Fibroblast of lung (primary cell): ENCODE data around the gene KLHL10.

Source experiments
- EZH2 ChIP-seq: IDR thresholded peaks from 2 replicates; pipeline ENCODE4 v1.5.1; 2012; ENCODE audit warnings: low read length, control low read depth, mild to moderate bottlenecking; ENCODE audit errors: missing control alignments
- TF ChIP-seq, protein P1 (sequence below), 2 donors: IDR thresholded peaks in 1 of 2; conservative IDR thresholded peaks in 1 of 2; 1 replicate in 1 of 2; 2 replicates in 1 of 2; pipeline ENCODE4 v1.5.1; 2011 to 2012; ENCODE audit warnings: low read length in 2 of 2, control low read depth in 1 of 2, inconsistent platforms in 1 of 2, low read depth in 1 of 2, mild to moderate bottlenecking in 1 of 2

DNA sequence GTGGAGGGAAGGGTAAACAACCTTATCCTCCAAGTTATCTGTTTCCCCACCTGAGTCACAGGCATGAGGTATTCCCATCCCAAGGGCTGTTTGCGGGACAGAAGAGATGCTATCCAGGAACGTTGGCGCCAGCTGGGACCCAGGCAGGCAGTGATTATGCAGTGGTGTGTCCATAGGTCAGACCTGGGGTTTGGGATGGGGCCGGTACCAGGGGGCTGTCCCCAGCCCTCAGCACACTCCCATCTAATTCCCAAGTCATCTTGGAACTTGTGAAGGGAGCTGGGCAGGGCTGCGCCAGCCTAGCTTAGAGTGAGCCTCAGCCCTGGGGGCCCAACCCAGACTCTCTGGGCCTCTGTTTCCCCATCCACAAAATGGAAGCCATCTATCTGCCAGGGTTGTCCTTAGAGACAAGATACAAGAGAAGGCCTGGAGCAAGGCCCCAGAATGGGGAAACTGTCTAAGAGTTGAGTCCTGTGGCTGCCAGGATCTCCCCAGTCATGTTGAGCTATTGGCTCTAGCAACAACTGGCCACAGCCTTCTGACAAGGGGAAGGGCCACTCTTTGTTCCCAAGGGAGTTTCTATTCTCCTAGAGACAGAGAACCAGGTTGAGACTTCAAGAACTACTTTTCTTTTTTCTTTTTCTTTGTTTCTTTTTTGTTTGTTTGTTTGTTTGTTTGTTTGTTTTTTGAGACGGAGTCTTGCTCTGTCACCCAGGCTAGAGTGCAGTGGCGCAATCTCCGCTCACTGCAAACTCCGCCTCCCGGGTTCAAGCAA lies 41.3 kb upstream of the KLHL10 start:
- TF ChIP-seq, protein P1, sequence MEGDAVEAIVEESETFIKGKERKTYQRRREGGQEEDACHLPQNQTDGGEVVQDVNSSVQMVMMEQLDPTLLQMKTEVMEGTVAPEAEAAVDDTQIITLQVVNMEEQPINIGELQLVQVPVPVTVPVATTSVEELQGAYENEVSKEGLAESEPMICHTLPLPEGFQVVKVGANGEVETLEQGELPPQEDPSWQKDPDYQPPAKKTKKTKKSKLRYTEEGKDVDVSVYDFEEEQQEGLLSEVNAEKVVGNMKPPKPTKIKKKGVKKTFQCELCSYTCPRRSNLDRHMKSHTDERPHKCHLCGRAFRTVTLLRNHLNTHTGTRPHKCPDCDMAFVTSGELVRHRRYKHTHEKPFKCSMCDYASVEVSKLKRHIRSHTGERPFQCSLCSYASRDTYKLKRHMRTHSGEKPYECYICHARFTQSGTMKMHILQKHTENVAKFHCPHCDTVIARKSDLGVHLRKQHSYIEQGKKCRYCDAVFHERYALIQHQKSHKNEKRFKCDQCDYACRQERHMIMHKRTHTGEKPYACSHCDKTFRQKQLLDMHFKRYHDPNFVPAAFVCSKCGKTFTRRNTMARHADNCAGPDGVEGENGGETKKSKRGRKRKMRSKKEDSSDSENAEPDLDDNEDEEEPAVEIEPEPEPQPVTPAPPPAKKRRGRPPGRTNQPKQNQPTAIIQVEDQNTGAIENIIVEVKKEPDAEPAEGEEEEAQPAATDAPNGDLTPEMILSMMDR (conservative IDR thresholded peaks at IDR 0.05 in 1 of 2, IDR thresholded peaks at IDR 0.05 in 1 of 2; ENCODE audit: low read depth in 1 of 2, low read length in 2 of 2): no peak
- no peak for TF ChIP-seq EZH2
